ENCODE data around the gene FAM124A. TPM values are rescaled to one million over a fixed set of nuclear protein-coding genes. Genes with fewer than 3 reads are reported as not detected.

Gene FAM124A
- total RNA-seq, 2 experiments from 2014 or later = 0.44 TPM; not detected in 1

- ChIA-PET POLR2A (interaction anchor here (0.6 to 1.5 kb wide), 3 partner anchors 14 to 735 kb away, joined by 3 to 7 read pairs (median 4); no protein-coding TSS in a partner anchor), CTCF (ENCODE audit: unreplicated experiment) (no interaction called here)
- TF ChIP-seq EZH2phosphoT487 (IDR thresholded peaks at IDR 0.05; ENCODE audit: borderline replicate concordance, low read depth, low read length) (no peak), CTCF (conservative IDR thresholded peaks at IDR 0.05; ENCODE audit: low read length) (no peak)
- no peak overlapping the region for H3K4me3 ChIP-seq (ENCODE audit: low read depth, low read length, poor library complexity, severe bottlenecking)
- DNase-seq (ENCODE audit: low spot score) = no peak
- no peaks in the 10 kb centered on the region for H3K79me2 ChIP-seq (ENCODE audit: insufficient read depth, low read depth, low read length)
- intact Hi-C loops (cut with micrococcal nuclease; ENCODE audit: unreplicated experiment) = no loop called here
- H3K27ac ChIP-seq (ENCODE audit: low read depth, low read length, poor library complexity, severe bottlenecking) = no peak overlapping the region
- H3K4me2 ChIP-seq (ENCODE audit: low read length) = no peak overlapping the region
- no peak overlapping the region for H2AFZ ChIP-seq (ENCODE audit: low read length)
- no peaks in the 10 kb centered on the region for H3K4me1 ChIP-seq (ENCODE audit: insufficient read depth, low read length, poor library complexity, severe bottlenecking)
- no peaks in the 10 kb centered on the region for H3K9me2 ChIP-seq (ENCODE audit: insufficient read depth, low read length)
- no TSS peak for BruUV-seq (replicated peaks)
- H3K36me3 ChIP-seq (ENCODE audit: insufficient read depth, low read length) = no peaks in the 10 kb centered on the region
- H3K9me3 ChIP-seq (ENCODE audit: low read length) = no peaks in the 10 kb centered on the region
- H4K20me1 ChIP-seq (ENCODE audit: insufficient read depth, low read length) = no peaks in the 10 kb centered on the region
Measured at GRCh38 chr13:51201886-51202285, 20.3 kb upstream of the FAM124A start.

DNA sequence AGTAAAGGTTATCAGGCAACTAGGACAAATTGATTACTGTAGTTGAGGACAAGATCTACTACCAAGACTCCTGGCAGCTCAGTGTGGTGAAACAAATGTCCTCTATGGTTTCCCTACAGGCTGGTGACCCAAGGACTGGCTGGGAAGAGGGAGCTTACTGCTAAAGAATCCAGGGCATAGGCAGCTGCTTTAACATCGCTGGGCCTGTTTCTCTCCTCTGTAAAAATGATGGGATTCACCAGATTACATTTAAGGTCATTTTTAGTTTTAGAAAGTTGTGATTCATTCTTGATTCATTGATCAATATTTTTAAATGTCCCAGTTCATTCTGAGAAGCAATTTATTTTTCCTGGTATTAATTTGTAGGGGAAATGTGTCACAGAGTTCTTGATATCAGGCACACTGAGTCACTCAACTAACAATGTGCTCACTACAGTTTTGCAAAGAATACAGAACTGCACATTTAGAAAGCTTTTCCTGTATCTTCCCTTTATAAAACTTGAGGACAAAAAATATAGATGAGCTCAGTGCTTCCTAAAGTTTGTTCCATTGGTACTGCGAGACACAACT, 19.6 kb upstream of the FAM124A start:
- POLR2A ChIA-PET = interaction anchor here (0.6 to 1.5 kb wide), 5 partner anchors 13 to 870 kb away, joined by 3 to 7 read pairs (median 4); no protein-coding TSS in a partner anchor

More for the DNA sequence above, 19.6 kb upstream of the FAM124A start:
- no peaks in the 10 kb centered on the region for H3K36me3 ChIP-seq (ENCODE audit: insufficient read depth, low read length)
- no peak for DNase-seq (ENCODE audit: low spot score)
- no TSS peak for BruUV-seq (replicated peaks)
- H3K4me2 ChIP-seq (ENCODE audit: low read length) = no peak overlapping the region
- no peak overlapping the region for H2AFZ ChIP-seq (ENCODE audit: low read length)
- intact Hi-C loops (cut with micrococcal nuclease; ENCODE audit: unreplicated experiment) = no loop called here
- no peaks in the 10 kb centered on the region for H4K20me1 ChIP-seq (ENCODE audit: insufficient read depth, low read length)
- no peaks in the 10 kb centered on the region for H3K79me2 ChIP-seq (ENCODE audit: insufficient read depth, low read depth, low read length)
- H3K4me1 ChIP-seq (ENCODE audit: insufficient read depth, low read length, poor library complexity, severe bottlenecking) = no peaks in the 10 kb centered on the region
- H3K4me3 ChIP-seq (ENCODE audit: low read depth, low read length, poor library complexity, severe bottlenecking) = no peak overlapping the region
- CTCF ChIA-PET (ENCODE audit: unreplicated experiment) = interaction anchor here (0.6 kb wide), 1 partner anchor 157 kb away, joined by 5 read pairs; no protein-coding TSS in a partner anchor
- TF ChIP-seq EZH2phosphoT487 (IDR thresholded peaks at IDR 0.05; ENCODE audit: borderline replicate concordance, low read depth, low read length) (no peak), CTCF (conservative IDR thresholded peaks at IDR 0.05; ENCODE audit: low read length) (no peak)
- H3K27ac ChIP-seq (ENCODE audit: low read depth, low read length, poor library complexity, severe bottlenecking) = no peak overlapping the region
- H3K9me3 ChIP-seq (ENCODE audit: low read length) = no peaks in the 10 kb centered on the region
- no peaks in the 10 kb centered on the region for H3K9me2 ChIP-seq (ENCODE audit: insufficient read depth, low read length)

Measured in OCI-LY7 (cell line).